ENCODE results near the gene CFAP97.

CFAP97 gene

DNA sequence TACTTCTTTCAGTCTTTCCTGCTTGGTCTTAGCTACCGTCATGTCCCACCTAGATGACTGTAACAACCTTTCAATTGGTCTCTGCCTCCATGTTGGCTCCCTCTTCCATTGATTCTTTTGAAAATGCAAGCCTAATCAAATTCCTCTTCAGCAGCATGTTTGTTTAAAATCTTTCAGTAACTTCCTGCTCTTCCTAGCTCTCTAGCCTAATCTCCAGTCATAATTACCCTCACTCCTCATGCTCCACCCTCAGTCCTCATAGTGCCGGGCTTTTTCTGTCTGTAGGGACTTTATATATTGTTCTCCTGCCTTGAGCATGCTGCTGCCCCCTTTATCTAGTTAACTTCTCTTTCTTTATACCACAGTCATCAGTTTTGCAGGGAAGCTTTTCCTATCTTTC is 17.7 kb upstream of the CFAP97 start:
- no peak overlapping the region for H3K27ac ChIP-seq (ENCODE audit: low read depth, low read length)
- H3K4me1 ChIP-seq (ENCODE audit: control insufficient read depth, low read depth, low read length) = no peaks in the 10 kb centered on the region
- peaks cover 13% of the 10 kb centered on the region for H3K79me2 ChIP-seq (ENCODE audit: control insufficient read depth, insufficient read depth, low read length)
- no CpG with 5 or more reads among the region's 2 CpGs for WGBS (ENCODE audit: extremely low coverage, insufficient coverage, low lambda C conversion rate)
- H3K4me2 ChIP-seq (ENCODE audit: low read length) = no peak overlapping the region
- no peak overlapping the region for H3K18ac ChIP-seq (ENCODE audit: low read length)
- H4K8ac ChIP-seq (ENCODE audit: low read depth, low read length) = no peak overlapping the region
- no peak overlapping the region for H4K5ac ChIP-seq (ENCODE audit: low read length)
- H3K79me1 ChIP-seq (ENCODE audit: low read length) = peaks cover 17% of the 10 kb centered on the region
- H2BK5ac ChIP-seq (ENCODE audit: low read length) = no peak overlapping the region
- no peaks in the 10 kb centered on the region for H3K27me3 ChIP-seq (ENCODE audit: insufficient read depth, low read length, poor library complexity)
- H3K9ac ChIP-seq (ENCODE audit: low read length) = no peak overlapping the region
- no peak overlapping the region for H2BK120ac ChIP-seq (ENCODE audit: low read depth, low read length)
- no peak overlapping the region for H3K56ac ChIP-seq (ENCODE audit: low read length)
- no peak overlapping the region for H3K4ac ChIP-seq (ENCODE audit: low read depth, low read length)
- H3K36me3 ChIP-seq (ENCODE audit: control insufficient read depth, insufficient read depth, low read length) = no peaks in the 10 kb centered on the region
- H3K23ac ChIP-seq (ENCODE audit: low read length) = no peak overlapping the region
- H2AK5ac ChIP-seq (ENCODE audit: low read length) = no peak overlapping the region
- no peak for DNase-seq
- H2BK15ac ChIP-seq (replicated peaks; ENCODE audit: low read depth) = no peak overlapping the region
- no peak overlapping the region for H3K4me3 ChIP-seq (ENCODE audit: low read length)

DNA sequence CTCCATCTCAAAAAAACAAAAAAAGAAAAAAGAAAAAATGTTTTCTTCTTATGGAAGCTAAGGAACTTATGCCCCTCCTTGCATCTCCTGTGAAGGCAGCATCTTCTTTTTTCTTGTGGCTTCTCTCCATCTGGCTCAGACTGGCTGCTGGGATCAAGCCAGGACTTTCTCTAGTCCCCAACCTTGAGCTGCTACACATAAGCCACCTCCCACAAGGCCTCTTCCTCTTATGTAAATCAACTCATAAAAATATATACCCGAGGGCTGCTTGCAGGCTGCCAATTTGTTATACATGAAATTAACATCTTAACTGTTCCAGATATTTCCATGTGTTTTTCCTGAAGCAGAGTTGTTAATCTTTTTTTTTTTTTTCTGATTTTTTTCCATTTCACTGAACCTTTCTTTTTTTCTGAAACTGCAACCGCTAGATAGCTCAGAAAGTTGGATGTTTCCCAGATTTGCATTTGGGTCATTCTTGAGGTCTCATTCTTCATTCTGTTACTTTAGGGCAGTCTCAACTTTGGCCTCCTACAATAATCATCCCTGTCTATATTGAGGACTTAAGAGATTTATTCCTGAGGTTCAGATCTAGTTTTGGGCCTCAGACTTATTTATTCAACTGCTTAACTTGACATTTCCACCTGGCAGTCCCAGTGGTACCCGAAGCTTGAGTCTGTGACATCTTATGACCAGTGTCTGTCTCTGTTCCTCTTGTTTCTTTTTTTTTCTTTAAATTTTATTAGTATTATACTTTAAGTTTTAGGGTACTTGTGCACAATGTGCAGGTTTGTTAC is 15.9 kb upstream of the CFAP97 start:
- WGBS (ENCODE audit: extremely low coverage, insufficient coverage, low lambda C conversion rate) = no CpG with 5 or more reads among the region's 3 CpGs
- no peak overlapping the region for H4K5ac ChIP-seq (ENCODE audit: low read length)
- no peak overlapping the region for H2BK15ac ChIP-seq (replicated peaks; ENCODE audit: low read depth)
- H2BK120ac ChIP-seq (ENCODE audit: low read depth, low read length) = no peak overlapping the region
- H3K4me1 ChIP-seq (ENCODE audit: control insufficient read depth, low read depth, low read length) = peaks cover 2% of the 10 kb centered on the region
- peaks cover 12% of the 10 kb centered on the region for H3K79me2 ChIP-seq (ENCODE audit: control insufficient read depth, insufficient read depth, low read length)
- H3K9ac ChIP-seq (ENCODE audit: low read length) = no peak overlapping the region
- no peak overlapping the region for H3K4me3 ChIP-seq (ENCODE audit: low read length)
- no peak overlapping the region for H2AK5ac ChIP-seq (ENCODE audit: low read length)
- H3K36me3 ChIP-seq (ENCODE audit: control insufficient read depth, insufficient read depth, low read length) = no peaks in the 10 kb centered on the region
- DNase-seq = no peak
- H2BK5ac ChIP-seq (ENCODE audit: low read length) = no peak overlapping the region
- no peak overlapping the region for H3K56ac ChIP-seq (ENCODE audit: low read length)
- no peak overlapping the region for H3K27ac ChIP-seq (ENCODE audit: low read depth, low read length)
- no peak overlapping the region for H3K18ac ChIP-seq (ENCODE audit: low read length)
- peaks cover 11% of the 10 kb centered on the region for H3K79me1 ChIP-seq (ENCODE audit: low read length)
- no peak overlapping the region for H4K8ac ChIP-seq (ENCODE audit: low read depth, low read length)
- H3K4ac ChIP-seq (ENCODE audit: low read depth, low read length) = no peak overlapping the region
- H3K4me2 ChIP-seq (ENCODE audit: low read length) = no peak overlapping the region
- no peaks in the 10 kb centered on the region for H3K27me3 ChIP-seq (ENCODE audit: insufficient read depth, low read length, poor library complexity)
- H3K23ac ChIP-seq (ENCODE audit: low read length) = no peak overlapping the region

DNA sequence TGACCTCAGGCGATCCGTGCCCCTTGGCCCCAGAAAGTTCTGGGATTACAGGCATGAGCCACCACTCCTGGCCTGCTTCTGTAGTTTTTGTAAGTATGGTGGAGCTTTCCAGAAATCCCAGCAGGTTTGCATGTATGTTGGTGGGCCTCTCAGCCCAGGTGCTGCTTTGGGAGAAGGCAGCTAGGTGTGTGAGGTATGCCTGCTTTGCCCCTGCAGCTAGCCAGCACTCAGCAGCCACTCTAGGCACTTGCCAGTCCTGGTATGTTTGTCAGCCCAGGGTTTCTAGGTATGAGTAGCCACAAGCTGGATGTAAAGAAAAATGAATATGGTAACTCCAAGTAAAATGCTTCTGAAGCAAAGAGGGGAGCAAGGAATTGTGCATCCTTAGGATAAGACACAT is 14.5 kb upstream of the CFAP97 start:
- Histone ChIP-seq H3K36me3 (ENCODE audit: control insufficient read depth, insufficient read depth, low read length) (no peaks in the 10 kb centered on the region), H3K56ac (ENCODE audit: low read length) (no peak overlapping the region), H3K4me2 (ENCODE audit: low read length) (no peak overlapping the region), H3K27me3 (ENCODE audit: insufficient read depth, low read length, poor library complexity) (no peaks in the 10 kb centered on the region), H3K27ac (ENCODE audit: low read depth, low read length) (no peak overlapping the region), H3K4ac (ENCODE audit: low read depth, low read length) (no peak overlapping the region), H3K79me1 (ENCODE audit: low read length) (peaks cover 11% of the 10 kb centered on the region), H3K18ac (ENCODE audit: low read length) (no peak overlapping the region), H2BK5ac (ENCODE audit: low read length) (no peak overlapping the region), H4K8ac (ENCODE audit: low read depth, low read length) (no peak overlapping the region), H3K23ac (ENCODE audit: low read length) (no peak overlapping the region), H3K4me3 (ENCODE audit: low read length) (no peak overlapping the region), H2BK120ac (ENCODE audit: low read depth, low read length) (no peak overlapping the region), H3K4me1 (ENCODE audit: control insufficient read depth, low read depth, low read length) (peaks cover 7% of the 10 kb centered on the region), H3K79me2 (ENCODE audit: control insufficient read depth, insufficient read depth, low read length) (peaks cover 21% of the 10 kb centered on the region), H3K9ac (ENCODE audit: low read length) (no peak overlapping the region), H4K5ac (ENCODE audit: low read length) (no peak overlapping the region), H2BK15ac (replicated peaks; ENCODE audit: low read depth) (no peak overlapping the region), H2AK5ac (ENCODE audit: low read length) (no peak overlapping the region)
- DNase-seq = no peak
- WGBS (ENCODE audit: extremely low coverage, insufficient coverage, low lambda C conversion rate) = no CpG with 5 or more reads among the region's 2 CpGs

DNA sequence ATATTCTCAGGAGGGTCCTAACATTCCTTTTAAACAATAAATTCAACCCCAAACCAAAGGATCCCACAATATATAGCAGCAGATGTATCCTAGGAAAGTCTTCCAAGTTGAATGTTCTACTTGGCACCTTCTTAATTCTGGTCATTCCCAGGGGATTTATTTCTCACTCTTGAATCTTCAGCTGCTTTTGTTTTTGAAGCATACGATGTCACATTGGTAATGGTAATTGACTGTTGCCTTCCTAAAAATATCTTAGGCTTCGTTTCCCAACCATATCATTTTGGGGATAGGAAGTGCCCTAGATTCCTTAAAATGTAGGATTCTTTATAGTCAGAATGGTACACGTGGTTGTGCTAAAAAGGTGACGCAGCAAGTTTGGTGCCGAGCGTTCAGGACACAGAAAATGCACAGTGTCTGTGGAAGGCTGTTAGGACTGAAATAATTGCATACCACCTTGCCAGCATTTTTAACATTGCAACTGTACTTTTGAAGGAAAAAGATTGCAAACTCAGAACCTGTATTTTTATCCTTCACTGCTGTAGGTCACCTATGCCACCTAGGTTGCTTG is 13.7 kb upstream of the CFAP97 start:
- WGBS (ENCODE audit: extremely low coverage, insufficient coverage, low lambda C conversion rate) = no CpG with 5 or more reads among the region's 6 CpGs
- H3K23ac ChIP-seq (ENCODE audit: low read length) = no peak overlapping the region

DNA sequence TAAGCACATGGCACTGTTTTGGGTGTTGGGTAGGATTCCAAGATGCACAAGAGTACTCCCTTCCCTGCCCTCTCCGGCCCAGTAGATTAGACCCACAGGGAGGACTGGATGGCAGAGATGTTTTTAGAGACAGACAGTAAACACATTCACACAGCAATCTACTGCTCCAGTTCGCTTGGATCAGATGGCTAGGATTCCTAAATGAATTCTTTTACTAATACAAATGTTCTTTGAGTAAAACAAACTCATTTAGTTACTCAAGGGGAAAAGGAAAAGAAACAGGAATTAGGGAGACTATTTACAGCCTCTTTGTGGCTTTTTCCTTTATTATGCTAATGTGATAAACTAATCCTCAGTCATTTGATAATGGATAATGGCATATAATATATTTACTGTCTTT is 11.5 kb upstream of the CFAP97 start:
- no peak for DNase-seq
- no peak overlapping the region for H3K4me3 ChIP-seq (ENCODE audit: low read length)
- no peak overlapping the region for H2BK15ac ChIP-seq (replicated peaks; ENCODE audit: low read depth)
- H3K4ac ChIP-seq (ENCODE audit: low read depth, low read length) = no peak overlapping the region
- H3K18ac ChIP-seq (ENCODE audit: low read length) = no peak overlapping the region
- peaks cover 7% of the 10 kb centered on the region for H3K79me1 ChIP-seq (ENCODE audit: low read length)
- H3K27ac ChIP-seq (ENCODE audit: low read depth, low read length) = no peak overlapping the region
- no peak overlapping the region for H3K4me2 ChIP-seq (ENCODE audit: low read length)
- H2BK120ac ChIP-seq (ENCODE audit: low read depth, low read length) = no peak overlapping the region
- H3K56ac ChIP-seq (ENCODE audit: low read length) = no peak overlapping the region
- H3K23ac ChIP-seq (ENCODE audit: low read length) = no peak overlapping the region
- H2BK5ac ChIP-seq (ENCODE audit: low read length) = no peak overlapping the region
- no CpG with 5 or more reads among the region's 2 CpGs for WGBS (ENCODE audit: extremely low coverage, insufficient coverage, low lambda C conversion rate)
- H4K8ac ChIP-seq (ENCODE audit: low read depth, low read length) = no peak overlapping the region
- H3K9ac ChIP-seq (ENCODE audit: low read length) = no peak overlapping the region
- peaks cover 30% of the 10 kb centered on the region for H3K79me2 ChIP-seq (ENCODE audit: control insufficient read depth, insufficient read depth, low read length)
- no peak overlapping the region for H4K5ac ChIP-seq (ENCODE audit: low read length)
- no peak overlapping the region for H2AK5ac ChIP-seq (ENCODE audit: low read length)
- H3K4me1 ChIP-seq (ENCODE audit: control insufficient read depth, low read depth, low read length) = peaks cover 16% of the 10 kb centered on the region
- H3K27me3 ChIP-seq (ENCODE audit: insufficient read depth, low read length, poor library complexity) = no peaks in the 10 kb centered on the region
- no peaks in the 10 kb centered on the region for H3K36me3 ChIP-seq (ENCODE audit: control insufficient read depth, insufficient read depth, low read length)

More for the DNA sequence above, 13.7 kb upstream of the CFAP97 start:
- Histone ChIP-seq H3K56ac (ENCODE audit: low read length) (no peak overlapping the region), H3K79me2 (ENCODE audit: control insufficient read depth, insufficient read depth, low read length) (peaks cover 21% of the 10 kb centered on the region), H3K9ac (ENCODE audit: low read length) (no peak overlapping the region), H3K4me1 (ENCODE audit: control insufficient read depth, low read depth, low read length) (peaks cover 12% of the 10 kb centered on the region), H2BK120ac (ENCODE audit: low read depth, low read length) (no peak overlapping the region), H3K27me3 (ENCODE audit: insufficient read depth, low read length, poor library complexity) (no peaks in the 10 kb centered on the region), H2BK15ac (replicated peaks; ENCODE audit: low read depth) (no peak overlapping the region), H3K27ac (ENCODE audit: low read depth, low read length) (no peak overlapping the region), H4K8ac (ENCODE audit: low read depth, low read length) (no peak overlapping the region), H2BK5ac (ENCODE audit: low read length) (no peak overlapping the region), H4K5ac (ENCODE audit: low read length) (no peak overlapping the region), H3K4ac (ENCODE audit: low read depth, low read length) (no peak overlapping the region), H3K4me2 (ENCODE audit: low read length) (no peak overlapping the region), H3K36me3 (ENCODE audit: control insufficient read depth, insufficient read depth, low read length) (no peaks in the 10 kb centered on the region), H3K4me3 (ENCODE audit: low read length) (no peak overlapping the region), H3K18ac (ENCODE audit: low read length) (no peak overlapping the region), H2AK5ac (ENCODE audit: low read length) (no peak overlapping the region), H3K79me1 (ENCODE audit: low read length) (peaks cover 11% of the 10 kb centered on the region)
- no peak for DNase-seq
